ENCODE measurements around the gene P4HB. TPM values are rescaled to one million over a fixed set of nuclear protein-coding genes. Genes with fewer than 3 reads are reported as not detected.

The P4HB gene
- total and polyA plus RNA-seq, 10 of the 15 experiments (the other 5 are each of a cell fraction or from before 2014, with no cell fraction given) = 4.7 to 549 (median 361) TPM

GRCh38 chr17:81814748-81815645, 45.3 kb downstream of the P4HB start (continued):
- TF ChIP-seq BMI1 (IDR thresholded peaks at IDR 0.05; ENCODE audit: borderline replicate concordance) (no peak), DPF2 (IDR thresholded peaks at IDR 0.05) (no peak), RELB (IDR thresholded peaks at IDR 0.05; ENCODE audit: low read depth) (no peak), CHD4 (IDR thresholded peaks at IDR 0.05) (no peak)

- in situ Hi-C loops (cut with MboI) (no loop called here), intact Hi-C loops (cut with micrococcal nuclease; ENCODE audit: unreplicated experiment) (no loop called here)
- Histone ChIP-seq H3K4me3 (no peak overlapping the region), H3K27me3 (replicated peaks in 1 of 2; ENCODE audit: control insufficient read depth in 2 of 2, insufficient read depth in 2 of 2, low read length in 1 of 2) (no peaks in the 10 kb centered on the region), H3K9me3 (replicated peaks; ENCODE audit: control insufficient read depth, insufficient read depth, low read length) (no peaks in the 10 kb centered on the region), H3K4me2 (ENCODE audit: control insufficient read depth, insufficient read depth) (no peak overlapping the region), H3K79me2 (ENCODE audit: control insufficient read depth, insufficient read depth, low read length) (no peaks in the 10 kb centered on the region), H4K20me1 (ENCODE audit: control insufficient read depth, insufficient read depth) (no peaks in the 10 kb centered on the region), H2AFZ (ENCODE audit: control insufficient read depth, low read depth, low read length) (no peak overlapping the region), H3K27ac (ENCODE audit: control insufficient read depth, insufficient read depth) (no peak overlapping the region), H3K36me3 (ENCODE audit: control insufficient read depth in 2 of 2, insufficient read depth in 2 of 2, low read length in 1 of 2) (no peaks in the 10 kb centered on the region), H3K4me1 (ENCODE audit: control insufficient read depth, insufficient read depth, low read length) (no peaks in the 10 kb centered on the region), H3K9ac (ENCODE audit: control insufficient read depth, insufficient read depth, low read length) (no peak overlapping the region)
- POLR2A ChIA-PET = interaction anchor here (0.6 kb wide), 1 partner anchor 179 kb away, joined by 4 read pairs; no protein-coding TSS in a partner anchor
- ATAC-seq = no peak
- no peak for FAIRE-seq
- CTCF ChIA-PET = no interaction called here
- RAD21 ChIA-PET (ENCODE audit: unreplicated experiment) = no interaction called here
- WGBS (ENCODE audit: insufficient coverage, insufficient replicate concordance, low lambda C conversion rate, missing lambda C conversion rate) = 52% methylated on average over 35 of the region's 41 CpGs
- no peak for DNase-seq (ENCODE audit: low read depth, low spot score)
- SMC1A ChIA-PET (ENCODE audit: uncharacterized antibody, unreplicated experiment) = no interaction called here
- no TSS peak for BruUV-seq (replicated peaks)
- TF ChIP-seq MTA2 (IDR thresholded peaks at IDR 0.05; ENCODE audit: low read depth) (no peak), SMAD1 (IDR thresholded peaks at IDR 0.05; ENCODE audit: low read depth, partially characterized antibody) (no peak), HCFC1 (IDR thresholded peaks at IDR 0.05; ENCODE audit: low read length) (no peak), ZSCAN29 (IDR thresholded peaks at IDR 0.05) (no peak), IRF5 (IDR thresholded peaks at IDR 0.05; ENCODE audit: borderline replicate concordance) (no peak), EED (IDR thresholded peaks at IDR 0.05; ENCODE audit: low read depth) (no peak), MEF2B (IDR thresholded peaks at IDR 0.05; ENCODE audit: partially characterized antibody, poor library complexity, severe bottlenecking) (no peak), WRNIP1 (IDR thresholded peaks at IDR 0.05; ENCODE audit: borderline replicate concordance, low read depth, low read length) (no peak), SKIL (IDR thresholded peaks at IDR 0.05; ENCODE audit: low read depth, poor library complexity, severe bottlenecking) (no peak), SMC3 (IDR thresholded peaks at IDR 0.05; ENCODE audit: borderline replicate concordance, low read length) (no peak), BCL11A (IDR thresholded peaks at IDR 0.05; ENCODE audit: low read depth, low read length) (no peak), BHLHE40 (IDR thresholded peaks at IDR 0.05; ENCODE audit: borderline replicate concordance in 1 of 2, low read depth in 2 of 2, low read length in 1 of 2) (no peak), POLR2AphosphoS5 (IDR thresholded peaks at IDR 0.05; ENCODE audit: low read length) (no peak)
Observed at GRCh38 chr17:81813861-81814683, 46.3 kb downstream of the P4HB start.
